COLO829 (cell line): Measurements from ENCODE around the gene SMIM41.

Source experiments
- DNase-seq: peaks from one replicate; pipeline ENCODE4 v3.0.0; 2012; ENCODE audit warnings: low spot score

SMIM41 gene

DNA sequence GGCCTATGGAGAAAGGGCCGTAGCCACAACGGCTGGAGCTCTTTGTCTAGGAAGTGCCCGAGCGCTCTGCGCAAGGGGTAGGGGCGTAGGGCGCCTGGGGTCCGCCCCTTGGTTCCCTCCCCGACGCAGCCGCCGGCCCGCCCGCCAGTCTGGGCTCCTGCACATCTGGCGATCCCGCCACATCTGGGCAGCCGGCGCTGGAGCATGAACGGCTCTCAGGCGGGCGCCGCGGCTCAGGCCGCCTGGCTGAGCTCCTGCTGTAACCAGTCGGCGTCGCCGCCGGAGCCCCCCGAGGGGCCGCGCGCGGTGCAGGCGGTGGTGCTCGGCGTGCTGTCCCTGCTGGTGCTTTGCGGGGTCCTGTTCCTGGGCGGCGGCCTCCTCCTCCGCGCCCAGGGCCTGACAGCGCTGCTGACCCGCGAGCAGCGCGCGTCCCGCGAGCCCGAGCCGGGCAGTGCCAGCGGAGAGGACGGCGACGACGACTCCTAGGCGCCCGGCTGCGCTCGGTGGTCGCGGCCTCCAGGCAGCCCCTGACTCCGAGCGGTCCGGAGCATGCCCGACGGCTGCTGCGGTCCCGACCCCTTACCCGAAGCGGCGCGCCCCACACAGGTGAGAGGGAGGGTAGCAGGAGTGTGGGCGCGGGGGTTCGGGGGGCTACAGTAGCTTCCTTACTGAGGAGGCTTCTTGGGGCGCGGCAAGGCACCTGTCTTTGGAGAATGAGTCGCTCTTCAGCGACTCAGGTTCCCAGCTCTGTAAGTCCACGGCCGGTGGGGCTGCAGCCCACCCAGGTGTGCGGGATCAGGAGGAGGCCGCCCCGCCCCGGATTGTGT, at the start of gene SMIM41:
SMIM41 (plus strand) TSS at position 129 of the 827 bp plus-strand sequence; CDS start at position 205, 76 bp downstream.
- no peak for DNase-seq

DNA sequence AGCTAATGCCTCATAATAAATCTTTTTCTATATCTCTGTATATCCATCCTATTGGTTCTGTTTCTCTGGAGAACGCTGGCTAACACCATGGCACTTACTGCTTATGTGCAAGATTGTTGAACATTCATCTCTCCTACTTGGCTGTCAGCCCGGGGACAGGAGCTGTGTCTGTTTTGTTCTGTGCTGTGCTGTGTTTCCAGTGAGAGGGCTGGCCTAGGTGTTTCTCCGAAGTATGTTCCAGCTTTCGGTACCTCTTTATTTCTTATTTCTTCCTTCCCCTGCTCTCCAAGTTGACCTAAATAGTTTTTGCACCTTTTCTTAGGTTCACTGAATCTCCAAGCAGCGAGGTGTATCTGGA, 47.1 kb upstream of the SMIM41 start:
- no peak for DNase-seq

DNA sequence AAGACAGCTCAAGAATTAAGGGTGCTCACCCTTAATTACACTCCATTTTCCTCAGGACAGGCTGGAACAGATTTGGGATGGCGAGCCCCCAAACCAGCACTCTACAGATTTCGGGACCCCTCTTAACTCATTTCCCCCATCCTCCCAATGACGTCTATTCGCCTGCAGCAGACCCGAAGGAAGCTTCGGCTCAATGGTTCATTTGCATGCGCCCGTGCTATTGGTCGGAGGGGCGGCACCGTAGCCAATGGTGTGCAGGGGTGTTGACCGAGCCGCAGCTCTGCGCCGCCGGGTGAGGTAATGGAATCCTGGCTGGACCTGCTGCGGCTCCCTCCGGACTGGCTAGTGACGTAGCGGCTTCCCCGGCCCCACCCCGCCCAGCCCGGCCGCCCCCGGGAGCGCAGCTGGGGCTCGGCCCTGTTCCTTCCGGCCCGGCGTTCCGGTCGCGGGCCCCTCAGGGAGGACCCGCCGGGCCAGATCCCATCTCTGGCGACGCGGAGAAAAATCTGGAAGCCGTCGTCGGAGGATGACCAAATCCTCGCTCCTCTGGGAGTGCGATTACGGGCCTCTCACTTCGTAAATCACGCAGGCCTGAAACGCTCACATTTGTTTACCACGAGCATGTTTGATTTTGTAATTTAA, 46.6 kb upstream of the SMIM41 start:
- peak; percentile 91 for DNase-seq

DNA sequence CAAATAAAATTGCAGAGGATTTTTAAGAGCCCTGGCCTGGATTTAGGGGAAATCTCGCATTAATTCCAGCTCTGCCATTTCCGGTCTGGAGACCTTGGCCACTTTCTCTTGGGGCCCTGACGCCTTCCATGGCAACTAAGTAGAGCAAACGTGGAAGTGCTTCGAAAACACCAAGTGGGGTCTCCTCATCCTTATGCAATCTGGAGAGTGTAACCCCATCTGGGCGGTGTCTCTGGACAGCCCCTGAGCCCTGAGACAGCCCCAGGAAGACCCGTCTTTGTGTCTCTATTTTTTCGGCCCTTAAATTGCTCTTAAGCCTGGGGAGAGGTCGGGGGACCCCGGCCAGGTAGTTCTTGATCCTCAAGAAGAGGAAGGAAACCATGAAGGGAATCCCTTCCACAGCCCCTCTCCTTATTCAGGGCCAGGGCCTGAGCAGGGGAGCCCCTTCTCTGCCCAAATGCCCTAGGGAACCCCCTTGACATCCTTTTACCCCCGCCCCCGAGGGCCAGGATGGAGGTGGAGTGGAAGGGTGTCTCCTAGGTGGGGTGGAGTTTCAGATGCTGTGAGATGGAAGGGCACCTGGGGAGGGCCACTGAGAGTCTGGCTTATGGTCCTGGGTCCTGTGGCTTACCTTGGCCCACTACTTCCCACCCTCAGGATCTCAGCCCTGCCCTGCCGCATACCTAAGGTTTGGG, 45.9 kb upstream of the SMIM41 start:
- no peak for DNase-seq

DNA sequence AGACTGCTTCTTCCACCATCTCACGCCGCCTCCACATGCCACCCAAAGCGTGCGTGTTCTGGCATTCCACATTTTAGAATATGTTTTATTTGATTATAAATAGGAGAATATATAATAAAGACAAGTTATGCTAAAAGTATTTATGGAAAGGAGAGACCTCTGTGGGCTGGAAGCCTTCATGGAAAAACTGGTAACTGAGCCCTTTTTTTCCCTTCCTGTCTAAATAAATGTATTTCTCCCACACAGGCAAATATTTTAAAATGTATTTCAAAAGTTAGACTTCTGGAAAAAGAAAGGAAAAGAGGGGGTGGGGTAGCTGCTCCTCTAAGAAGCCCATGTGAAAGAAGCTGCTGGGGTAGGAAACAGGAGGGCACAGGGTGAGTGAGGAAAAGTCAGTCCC, 44.3 kb upstream of the SMIM41 start:
- no peak for DNase-seq

DNA sequence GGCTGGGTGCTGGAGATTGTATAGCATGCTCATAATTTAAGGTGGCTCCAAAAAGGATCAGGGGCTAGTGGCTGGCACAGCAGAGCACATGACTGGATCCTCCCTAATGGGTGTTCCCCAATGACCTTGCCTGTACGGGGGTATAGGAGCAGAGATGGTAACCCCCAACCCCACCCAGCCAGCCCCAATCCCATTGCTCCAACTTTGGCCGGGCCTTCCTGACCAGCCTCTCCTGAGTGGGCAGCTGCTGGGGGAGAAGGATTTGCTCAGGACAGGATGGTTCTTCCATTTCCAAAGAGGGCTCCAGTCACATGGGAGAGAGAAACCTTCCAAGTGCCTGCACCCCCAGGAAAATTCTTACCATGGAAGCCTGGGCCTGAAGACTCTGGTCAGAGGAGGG, 43.6 kb upstream of the SMIM41 start:
- DNase-seq: no peak

DNA sequence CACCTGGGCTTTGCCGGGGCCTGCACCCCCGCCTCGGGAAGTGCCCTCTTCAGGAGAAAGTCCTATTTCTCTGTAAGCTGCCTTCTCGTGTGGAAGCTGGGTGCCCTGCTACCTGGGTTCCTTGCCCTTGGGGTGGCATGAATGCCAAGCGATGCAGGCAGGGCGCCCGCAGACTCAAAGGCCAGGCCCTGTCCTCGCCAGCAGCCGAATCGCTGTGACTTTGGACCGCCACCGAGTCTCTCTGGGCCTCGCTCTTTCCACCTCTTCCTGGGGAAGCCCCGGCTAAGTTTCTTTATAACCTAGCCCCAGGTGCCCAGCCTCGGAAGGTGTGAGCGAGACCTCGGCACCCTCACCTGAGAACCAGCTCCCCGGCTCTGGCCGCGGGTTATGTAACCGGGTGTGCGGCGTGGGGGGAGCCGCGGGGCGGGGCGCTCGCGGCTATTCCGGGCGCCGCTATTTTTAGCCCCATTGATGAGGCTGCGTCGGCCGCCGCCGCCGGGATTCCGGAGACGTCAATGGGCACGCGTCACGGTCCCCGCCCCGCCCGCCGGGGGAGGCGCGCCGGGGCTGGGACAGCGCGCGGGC, 42.8 kb upstream of the SMIM41 start:
- DNase-seq: peak; percentile 66

DNA sequence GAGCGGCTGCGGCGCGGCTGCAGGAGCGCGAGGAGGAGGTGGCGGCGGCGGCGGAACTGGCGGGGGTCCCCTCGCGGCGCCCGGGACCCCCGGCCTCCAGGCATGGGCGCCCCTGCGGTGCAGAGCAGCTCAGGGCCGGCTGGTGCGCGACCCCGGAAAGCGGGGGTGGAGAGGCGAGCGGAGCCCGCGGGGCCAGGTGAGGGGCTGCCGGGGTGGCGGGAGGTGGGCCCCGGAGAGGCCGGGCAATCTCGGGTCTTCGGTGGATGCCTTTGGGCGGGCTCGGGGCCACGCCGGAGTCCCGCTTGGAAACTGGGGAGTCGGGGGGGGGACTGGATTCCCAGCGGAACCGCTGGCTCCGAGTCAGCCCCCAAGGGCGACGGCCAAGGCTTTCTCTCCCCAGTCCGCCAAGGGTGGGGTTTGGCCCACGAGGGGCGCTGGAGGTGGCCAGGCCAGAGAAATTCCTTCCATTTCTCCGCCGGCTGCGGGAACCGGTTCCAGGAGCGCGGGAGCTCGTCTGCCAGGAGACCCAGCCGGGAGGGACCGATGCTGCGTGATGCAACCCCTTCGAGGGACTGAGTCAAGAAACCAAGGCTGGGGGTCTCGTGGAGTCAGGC, 42.1 kb upstream of the SMIM41 start:
- no peak for DNase-seq

DNA sequence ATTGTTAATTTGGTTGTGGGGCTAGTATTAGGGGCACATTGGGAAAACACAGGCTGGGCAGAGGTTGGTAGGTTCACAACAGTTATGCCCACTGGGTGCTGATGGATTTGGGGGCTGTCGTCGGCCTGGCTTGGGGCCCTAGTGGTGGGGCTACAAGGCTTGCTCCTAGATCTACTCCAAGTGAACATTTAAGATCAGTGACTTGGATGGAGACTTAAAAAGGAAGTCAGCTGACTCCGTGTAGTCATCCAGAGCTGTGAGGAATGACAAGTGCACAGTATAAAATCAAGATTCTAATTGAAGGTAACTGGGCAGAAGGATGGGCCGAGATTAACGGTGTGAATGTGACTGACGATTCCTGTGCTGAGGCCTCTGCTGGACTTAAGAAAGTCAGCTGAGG, 41.1 kb upstream of the SMIM41 start:
- DNase-seq: no peak

DNA sequence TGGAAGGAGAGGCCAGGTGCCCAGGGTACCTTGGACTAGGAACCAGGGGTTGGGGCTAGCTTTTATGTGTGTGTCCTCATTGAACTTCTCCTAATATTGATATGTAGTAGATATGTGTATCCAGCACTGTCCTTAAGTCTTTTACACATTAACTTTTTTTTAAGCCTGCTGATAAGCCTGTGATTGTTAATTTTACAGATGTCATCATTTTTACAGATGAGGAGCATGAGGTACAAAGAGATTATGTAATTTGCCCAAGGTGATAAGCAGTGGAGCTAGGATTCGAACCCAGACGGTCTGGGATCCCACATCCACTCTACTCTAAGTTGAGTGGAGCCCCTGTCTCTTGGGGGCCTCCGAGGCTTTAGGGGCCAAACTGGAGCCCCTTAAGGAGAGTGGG, 38.5 kb upstream of the SMIM41 start:
- no peak for DNase-seq

DNA sequence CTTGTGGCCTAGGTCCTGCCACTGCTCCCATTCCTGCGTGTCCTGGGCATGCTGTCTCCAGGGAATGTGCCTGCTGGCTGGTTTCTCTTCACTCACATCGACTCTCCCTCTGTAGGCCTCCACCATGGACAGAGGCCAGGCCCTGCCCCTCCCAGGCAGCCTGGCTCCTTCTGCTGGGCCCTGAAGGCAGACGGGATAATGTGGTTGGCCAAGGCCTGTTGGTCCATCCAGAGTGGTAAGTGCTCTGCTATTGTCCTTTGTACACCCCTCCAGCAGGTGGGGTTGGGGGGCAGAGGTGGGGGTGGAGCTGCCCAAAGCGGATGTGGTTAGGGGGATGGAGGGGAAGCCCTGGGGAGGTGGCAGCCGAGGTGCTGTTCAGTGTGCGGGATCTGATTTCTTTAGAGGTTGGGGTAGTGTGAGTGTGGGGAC, 37.8 kb upstream of the SMIM41 start:
- no peak for DNase-seq

DNA sequence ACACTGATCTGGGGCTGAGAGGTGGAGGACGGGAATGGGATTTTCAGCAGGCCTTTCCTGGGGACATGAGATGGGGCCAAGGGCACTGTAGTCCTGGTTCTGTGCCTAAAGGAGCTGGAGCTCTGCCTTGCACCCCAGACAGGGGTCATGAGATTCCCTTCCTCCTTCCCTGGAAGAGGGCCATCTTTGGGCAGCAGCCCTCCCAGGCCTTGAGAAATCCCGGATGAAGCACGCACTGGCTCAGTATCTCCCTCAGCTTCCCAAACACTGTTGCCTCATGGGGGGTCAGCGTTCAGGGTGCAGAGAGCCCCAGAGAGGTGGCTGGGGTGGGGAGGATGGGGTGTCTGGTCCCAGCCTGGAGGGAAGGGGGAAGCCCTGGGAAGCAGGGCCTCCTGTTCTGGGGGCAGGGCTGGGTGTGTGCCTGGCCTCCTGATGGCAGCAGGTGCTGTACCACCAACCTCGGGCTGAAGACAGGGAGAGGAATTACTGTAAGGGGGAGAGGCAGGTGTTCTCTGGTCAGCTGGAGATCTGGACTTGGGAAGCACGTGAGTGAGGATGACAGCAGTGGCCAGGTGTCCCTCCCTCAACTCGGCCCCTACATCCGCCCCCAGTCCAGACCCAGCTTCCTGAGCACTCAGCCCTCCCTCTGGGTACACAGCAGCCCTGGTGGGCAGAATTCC, 36.7 kb upstream of the SMIM41 start:
- DNase-seq: no peak

DNA sequence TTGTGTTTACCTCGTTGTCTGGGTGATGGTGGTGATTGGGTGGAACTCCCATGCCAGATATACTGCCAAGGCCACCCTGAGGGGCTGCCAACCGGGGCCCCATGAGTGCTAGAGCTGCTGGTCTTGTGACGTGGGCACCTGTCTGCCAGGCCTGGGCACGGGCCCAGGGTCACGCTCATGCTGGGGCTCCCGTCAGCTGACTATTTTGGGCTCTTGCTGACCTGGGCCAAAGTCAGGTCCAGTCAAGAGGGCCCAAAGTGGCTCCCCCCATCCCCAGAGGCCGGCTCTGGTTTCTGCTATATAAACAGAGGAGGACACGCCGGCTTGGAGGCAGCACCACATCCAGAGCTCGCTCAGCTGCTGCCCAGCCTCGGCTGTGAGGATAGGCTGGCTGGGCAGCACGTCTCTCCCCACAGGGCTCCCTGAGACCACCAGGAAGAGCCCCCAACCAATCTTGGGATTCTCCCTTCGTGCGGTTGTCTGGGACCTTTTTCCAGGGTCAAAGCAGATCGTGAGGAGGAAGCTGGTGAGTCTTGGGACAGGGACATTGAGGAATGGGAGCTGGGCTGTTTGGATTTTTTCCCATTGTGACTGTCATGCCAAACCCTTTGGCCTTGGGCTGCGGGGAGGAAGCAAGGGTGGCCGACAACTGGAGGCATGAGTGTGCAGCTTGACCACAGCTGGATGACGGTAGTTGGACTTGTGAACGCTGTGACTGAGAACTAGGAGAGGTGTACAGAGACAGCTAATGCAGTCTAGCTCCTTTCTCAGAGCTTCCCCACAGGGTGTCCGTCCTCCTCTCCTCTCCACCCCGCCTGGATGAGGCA, 35.9 kb upstream of the SMIM41 start:
- DNase-seq: no peak

DNA sequence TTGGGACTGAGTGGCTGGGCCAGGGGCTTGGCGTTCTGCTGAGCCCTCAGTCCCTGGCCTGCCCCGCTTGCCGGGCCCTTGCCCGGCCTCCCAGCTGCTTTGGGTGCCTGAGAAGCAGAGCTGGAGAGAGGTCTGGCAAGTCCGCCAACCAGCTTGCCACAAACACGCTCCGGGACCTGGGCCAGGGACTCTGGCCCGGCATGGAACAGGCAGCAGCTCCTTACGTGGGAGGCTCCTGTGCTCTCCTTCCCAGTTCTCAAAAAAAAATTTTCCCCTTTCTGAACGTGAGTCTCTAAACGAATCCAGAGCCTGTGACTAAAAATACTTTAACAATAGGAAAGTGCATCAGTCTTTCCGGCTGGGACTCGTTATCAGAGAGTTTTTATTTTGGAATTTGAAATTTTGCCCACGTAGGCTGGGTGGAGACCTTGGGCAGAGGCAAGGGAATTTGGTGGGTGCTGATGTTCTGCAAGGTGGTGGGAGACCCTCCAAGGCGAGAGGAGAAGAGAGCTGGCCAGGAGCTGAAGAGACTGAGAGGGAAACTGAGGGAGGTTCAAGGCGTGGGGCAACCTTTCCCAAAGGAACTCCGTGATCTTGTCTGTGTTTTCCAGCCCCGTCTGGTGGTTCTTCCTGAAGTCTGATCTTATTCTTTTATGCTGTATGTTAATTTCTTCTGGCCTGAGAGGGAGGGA, 35.1 kb upstream of the SMIM41 start:
- no peak for DNase-seq

DNA sequence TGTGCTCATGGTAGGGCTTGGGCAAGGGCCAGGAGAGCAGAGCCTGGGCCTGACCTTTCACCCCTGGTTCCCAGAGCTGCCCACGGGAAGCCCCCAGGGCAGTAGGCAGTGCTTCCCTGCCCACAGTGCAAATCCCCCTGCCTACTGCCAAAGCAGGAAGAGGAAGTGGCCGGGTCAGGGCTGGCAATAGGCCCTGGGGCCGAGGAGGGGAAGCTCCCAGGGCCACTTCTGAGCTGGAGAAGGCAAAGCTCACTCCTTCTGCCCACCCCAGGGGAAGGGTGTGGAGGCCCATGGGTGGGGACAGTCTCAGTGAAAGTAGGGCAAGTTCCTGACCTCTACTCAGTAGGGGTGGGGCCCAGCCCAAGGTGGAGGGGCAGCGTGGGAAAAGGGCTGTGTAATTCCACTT, 33.7 kb upstream of the SMIM41 start:
- DNase-seq: no peak

DNA sequence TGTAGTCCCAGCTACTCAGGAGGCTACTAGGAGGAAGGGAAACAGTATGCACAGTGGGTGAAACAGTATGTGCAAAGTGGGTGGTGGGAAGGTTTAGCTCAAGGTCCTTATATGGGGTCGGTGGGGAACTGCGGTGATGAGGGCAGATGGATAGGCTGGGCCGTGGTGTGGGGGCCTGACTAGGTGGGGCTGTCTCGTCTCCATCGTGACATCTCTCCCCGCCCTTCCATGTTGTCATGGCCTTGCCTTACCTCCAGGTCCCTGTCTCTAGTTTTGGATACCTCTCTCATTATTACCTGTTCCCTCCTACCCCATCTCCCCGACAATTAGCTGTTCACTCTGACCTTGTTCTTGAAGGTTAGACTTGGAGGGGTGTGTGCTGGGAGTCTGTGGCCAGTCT, 32.6 kb upstream of the SMIM41 start:
- DNase-seq: no peak

DNA sequence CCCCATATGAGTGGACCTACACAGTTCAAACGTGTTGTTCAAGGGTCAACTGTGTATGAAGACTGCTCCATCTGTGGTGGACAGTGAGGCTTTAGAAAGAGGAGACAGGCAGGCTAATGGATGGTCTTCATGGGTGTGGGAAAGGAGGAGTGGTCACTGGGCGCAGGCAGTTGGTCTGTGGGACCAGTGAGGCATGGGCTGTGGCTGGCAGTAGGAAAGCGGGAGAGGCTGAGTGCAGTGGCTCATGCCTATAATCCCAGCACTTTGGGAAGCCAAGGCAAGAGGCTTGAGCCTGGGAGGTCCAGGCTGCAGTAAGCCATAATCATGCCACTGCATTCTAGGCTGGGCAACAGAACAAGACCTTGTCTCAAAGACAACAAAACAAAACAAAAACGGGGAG, 30.2 kb upstream of the SMIM41 start:
- DNase-seq: no peak

DNA sequence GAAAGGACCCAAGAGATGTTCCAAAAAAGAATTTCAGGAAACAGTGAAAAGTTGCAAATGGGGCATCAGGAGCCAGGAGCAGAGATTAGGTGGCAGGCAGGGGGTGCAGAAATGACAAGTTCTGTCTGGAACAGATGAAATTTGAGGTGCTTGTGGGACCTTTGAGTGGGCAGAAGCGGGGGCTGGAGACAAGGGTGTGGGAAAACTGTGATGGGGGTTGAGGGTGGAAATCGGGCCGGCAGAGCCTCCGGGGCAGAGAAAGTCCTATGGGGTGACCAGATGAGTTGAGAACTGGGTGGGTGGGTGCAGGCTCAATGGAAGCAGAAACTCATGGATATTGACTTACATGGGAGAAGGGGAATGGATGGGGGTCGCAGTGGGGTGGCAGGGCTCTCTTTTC, 29.8 kb upstream of the SMIM41 start:
- no peak for DNase-seq

DNA sequence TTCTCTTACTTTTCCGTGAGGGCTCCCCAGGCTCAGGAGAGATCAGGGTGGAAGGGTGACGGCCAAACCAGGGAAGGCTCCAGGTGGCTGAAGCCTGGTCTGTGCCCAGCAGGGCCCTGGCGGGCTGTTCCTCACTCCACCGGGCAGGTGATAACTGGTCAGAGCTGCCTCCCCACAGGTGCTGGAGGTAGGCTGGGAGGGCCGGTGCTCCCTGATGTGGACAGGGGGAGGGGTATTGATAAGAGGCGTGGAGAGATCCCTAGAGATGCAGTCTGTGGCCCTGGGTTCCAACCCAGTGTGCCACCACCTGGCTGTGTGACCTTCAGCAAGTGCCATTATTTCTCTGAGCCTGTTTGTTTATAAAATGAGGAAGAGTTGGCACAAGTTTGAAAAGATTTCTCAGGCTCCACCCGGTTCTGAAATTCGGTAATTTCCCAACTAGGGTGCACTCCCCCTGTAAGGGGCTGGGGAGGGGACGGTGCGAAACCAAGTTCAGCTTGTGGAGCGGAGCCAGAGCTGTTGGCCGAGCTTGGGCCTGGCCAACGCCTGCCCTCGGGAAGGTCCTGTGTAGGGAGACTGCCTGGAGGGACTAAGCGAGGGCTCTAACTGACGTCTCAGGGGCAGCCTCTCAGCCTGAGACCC, 29.3 kb upstream of the SMIM41 start:
- DNase-seq: no peak
